GM18499 (cell line): ENCODE measurements around the gene NEUROD4.
"Not testable (repeated sequence)": the region's sequence is repeated elsewhere in the genome, so short reads cannot be mapped to it uniquely, and the experiment has no call there.

ENCODE experiments used
- ATAC-seq: cut with Tn5 transposase; IDR thresholded peaks from one replicate; pipeline ENCODE4 v1.9.1; 2021; ENCODE audit warnings: moderate number of reproducible peaks; ENCODE audit not compliant: insufficient read depth, unreplicated experiment

NEUROD4 gene, protein sequence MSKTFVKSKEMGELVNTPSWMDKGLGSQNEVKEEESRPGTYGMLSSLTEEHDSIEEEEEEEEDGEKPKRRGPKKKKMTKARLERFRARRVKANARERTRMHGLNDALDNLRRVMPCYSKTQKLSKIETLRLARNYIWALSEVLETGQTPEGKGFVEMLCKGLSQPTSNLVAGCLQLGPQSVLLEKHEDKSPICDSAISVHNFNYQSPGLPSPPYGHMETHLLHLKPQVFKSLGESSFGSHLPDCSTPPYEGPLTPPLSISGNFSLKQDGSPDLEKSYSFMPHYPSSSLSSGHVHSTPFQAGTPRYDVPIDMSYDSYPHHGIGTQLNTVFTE

DNA sequence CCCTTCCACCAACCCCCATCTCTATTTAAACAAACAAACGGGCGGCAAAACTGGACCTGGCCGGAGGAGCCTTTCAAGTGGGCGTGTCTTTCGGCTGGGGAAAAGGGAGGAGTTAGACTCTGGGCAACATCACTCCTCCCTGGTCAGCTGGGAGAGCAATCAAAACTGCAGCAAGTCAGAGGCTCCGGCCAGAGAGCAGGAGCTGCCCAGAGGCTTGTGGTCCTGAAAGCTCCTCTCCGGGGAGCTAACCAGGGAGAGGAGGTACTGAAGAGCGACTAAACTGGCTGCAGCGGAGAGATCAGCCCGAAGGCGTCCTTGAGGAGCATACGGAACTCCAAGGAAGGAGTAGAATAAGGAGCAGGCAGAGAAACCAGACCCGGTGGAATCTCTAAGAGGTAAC, at the start of gene NEUROD4:
TSS of gene NEUROD4 (plus strand) at position 191 of the 400 bp plus-strand sequence. CDS start 6,466 bp downstream, outside the sequence.
- no peak for ATAC-seq

DNA sequence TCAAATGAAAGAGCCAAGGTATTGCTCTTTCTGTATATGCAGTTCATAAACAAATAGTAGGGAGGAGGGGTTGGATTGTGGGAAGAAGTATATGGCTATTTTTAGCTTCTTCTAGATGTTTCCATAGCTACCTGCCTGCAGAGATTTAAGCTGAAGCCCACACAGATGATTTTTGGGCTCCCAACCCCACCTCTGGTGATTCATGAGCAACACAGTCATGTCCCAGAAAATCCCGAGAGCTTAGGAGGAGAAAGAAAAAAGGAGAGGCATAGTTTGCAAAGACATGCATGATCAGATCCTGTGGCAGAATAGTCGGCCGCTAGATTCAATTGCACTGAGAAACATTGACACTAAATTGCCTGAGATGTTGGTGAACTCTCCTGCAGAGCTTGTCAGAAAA, 49.0 kb upstream of the NEUROD4 start:
- no peak for ATAC-seq

DNA sequence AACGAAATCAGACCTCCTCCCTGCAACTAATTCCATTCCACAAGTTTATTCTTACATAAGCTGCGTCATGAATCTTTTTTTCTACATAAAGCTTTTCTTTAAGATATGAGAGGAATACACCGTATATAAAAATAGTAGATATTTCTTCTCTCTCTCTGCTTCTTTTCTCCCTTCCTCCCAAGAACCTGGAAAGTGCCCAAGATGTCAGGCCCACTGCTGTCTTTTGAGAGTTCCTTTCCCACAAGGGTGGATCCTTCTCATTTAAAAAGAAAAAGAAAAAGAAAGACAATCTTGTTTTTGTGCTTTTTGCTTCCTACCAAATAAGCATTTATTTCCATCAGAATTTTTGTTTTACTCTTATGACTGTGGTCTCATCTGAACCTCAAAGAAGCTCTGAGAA, 46.2 kb upstream of the NEUROD4 start:
- no peak for ATAC-seq

DNA sequence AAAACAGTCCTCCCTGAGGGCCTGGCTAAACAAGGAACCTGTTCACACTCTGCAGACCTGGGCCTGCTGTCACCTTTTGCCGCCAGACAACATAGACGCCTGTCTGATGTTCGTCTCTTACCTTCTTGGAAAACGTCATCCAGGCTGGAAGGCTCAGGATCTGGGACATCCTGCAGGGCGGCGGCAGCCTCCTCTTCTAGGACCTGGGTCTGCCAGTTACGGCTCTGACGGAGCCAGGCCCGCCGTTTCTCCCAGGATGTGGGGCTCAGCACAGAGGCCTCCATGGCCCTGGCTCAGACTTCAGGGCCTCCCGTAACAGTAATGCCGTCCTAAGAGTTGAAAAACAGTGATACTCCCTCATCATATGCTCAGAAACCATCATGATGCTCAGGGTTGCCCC, 45.5 kb upstream of the NEUROD4 start:
- no peak for ATAC-seq

DNA sequence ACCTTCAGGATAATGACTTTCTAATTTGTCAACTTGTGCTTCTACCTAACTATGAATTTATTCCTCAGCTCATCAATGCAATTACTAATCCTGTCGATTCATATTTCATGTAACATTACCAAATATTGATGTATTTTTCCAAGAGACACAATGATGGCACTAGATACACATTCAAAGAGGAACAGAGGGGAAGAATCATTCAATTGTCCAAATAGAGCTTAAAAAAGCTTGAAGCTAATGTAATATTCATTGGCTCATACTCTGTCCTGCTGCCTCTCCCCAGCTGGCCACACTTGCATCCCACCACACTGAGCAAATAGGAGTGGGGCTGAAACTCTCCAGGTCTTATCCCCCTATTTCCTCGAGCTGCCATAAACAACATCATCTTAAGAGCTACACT, 44.5 kb upstream of the NEUROD4 start:
- no peak for ATAC-seq

DNA sequence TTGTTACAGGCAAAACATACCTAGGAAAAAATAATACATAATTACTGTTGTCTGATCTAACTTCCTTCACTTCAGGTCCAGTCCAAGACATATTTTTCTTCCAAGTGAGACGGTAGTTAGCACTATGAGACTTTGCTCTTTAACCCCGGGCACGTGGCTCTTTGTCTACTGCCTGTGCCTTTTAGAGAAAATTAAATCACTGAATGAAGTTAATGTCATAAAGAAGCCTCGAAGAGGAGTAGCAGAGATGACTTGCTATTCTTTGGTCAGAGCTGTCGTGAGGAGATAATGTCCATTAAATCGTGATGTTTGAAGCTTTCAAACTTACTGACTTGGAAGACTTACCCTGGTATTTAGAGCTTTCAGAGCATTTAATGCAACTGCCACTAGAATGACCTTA, 43.9 kb upstream of the NEUROD4 start:
- ATAC-seq: no peak

DNA sequence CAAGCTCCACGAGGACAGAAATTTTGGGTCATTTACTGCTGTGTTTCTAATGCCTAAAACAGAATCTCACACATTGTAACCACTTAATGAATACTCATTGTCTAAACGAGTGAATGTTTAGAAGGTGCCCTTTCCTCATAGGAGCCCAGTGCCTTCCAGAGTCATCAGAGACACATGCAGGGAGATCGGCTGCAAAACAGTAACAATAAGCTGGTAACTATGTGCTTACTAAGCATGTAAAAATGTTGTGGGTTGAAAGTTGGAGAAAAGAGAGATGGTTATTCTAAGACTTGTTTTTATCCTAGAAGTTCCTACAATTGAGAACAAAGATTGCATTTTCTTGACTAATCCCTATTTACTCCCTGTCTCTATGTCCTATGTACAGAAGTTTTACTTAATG, 42.6 kb upstream of the NEUROD4 start:
- ATAC-seq: no peak

DNA sequence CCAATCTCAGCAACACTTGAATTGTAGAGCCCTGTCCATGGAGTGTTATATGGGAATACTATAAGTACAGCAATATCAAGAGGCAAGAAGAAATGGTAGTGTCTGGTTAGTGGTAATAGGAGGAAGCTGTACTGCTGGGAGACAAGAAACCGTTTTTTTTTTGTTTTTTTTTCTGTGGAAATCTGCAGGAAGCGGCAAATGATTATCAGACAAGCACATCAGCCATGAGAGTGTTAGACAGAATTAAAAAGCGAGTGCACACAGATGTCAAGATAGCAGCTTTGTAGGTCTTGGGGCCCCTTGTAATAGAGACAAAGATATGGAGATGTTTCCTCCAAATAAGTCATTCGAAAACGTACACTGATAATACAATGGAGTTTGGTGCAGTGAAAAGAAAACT, 41.9 kb upstream of the NEUROD4 start:
- ATAC-seq: no peak

DNA sequence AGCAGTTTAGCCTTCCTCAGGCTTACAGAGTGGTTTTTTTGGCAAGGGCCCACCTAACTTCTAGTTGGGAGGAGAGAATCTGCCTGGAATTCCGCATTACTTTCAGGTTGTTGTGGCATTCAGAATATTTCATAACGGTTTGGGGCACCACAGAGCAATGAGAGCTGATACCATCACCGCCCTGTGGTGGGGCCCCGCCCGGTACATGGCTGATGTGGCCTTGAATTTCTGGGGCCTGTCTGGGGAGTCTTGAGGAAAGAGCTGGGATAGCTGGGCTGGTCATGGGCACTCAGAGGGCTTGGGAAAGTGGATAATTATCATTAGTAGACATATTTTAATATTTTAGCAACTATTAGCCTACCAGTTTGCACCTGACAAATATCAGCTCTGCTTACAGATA, 39.4 kb upstream of the NEUROD4 start:
- ATAC-seq: no peak

DNA sequence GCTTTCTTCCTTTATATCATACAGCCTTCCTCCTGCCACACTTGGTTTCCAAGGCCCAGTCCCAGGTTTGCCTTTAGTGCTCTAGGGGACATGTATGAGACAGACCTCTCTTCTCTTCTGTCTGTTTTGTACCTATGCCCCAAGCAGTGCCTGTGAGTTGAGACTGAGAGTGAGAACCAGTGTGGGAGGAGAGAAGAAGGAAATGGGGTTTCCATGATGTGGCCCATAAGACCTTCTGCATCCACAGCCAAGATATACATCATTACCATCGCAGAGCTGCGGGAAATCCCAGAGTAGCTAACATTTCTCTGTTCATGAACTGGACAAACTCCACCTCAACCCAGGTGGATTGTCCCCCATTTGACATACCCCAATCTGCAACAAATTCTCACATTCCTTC, 38.0 kb upstream of the NEUROD4 start:
- no peak for ATAC-seq

DNA sequence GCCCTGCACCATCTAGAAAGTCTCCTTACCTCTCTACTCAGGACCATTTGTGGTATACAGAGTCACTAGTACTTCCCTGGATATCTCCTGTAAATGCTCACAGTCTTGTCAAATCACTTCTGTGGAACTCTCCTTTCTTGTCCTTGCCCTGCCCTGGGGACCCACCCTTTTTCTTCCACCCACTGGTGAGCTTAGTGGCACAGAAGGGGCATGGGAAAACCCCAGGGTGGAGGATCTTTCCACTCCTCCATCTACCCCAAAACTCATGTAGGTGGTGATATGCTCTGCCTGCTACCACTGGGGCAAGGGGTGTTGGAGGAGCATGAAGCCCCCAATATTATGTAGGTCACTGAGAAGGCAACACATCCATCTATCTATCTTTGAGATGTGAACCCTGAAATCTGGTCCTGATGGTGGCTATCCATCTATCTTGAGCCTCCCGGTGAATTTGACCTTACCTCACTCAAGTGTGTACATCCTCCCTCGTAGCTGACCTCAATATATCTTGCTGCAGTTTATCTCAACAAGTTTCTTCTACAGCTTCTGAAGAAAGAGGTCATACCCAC, 36.2 kb upstream of the NEUROD4 start:
- no peak for ATAC-seq

DNA sequence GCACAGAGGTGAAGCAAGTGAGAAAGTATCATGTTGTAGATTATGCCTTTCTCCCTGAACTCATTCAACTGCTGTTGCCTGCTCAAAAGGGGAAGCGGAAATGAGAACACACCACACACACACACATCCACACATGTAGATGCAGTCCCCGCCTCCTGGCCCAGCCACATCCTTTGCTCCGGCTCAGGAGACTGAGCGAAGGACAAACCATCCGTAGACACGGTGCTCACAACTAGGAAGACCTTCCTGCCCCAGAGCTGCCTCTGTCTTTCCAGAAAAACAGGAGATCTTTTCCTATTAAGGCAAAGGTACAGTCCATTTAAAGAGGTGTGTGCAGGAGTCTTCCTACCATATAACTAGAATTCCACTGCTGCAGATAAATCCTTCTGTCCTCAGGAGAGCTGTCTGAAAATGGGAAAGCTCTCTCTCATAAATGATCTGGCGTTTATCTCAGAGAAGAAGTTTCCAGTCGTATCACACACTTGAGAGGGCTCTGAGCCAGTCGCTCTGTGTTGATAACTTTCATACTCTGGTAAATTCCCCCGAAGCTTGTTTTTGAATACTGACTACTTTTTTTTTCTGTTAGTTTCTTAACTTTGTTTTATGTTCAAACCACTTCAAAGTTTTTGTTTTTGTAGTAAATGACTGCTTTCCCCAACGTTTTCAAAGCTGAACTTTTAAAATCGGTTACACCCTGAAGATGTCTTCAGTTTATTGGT, 35.0 kb upstream of the NEUROD4 start, which contains the start of gene TESPA1:
TSS of gene TESPA1 (minus strand) at position 105 of the 719 bp plus-strand sequence. CDS start 10,200 bp downstream, outside the sequence.
- peak; percentile 82 for ATAC-seq

DNA sequence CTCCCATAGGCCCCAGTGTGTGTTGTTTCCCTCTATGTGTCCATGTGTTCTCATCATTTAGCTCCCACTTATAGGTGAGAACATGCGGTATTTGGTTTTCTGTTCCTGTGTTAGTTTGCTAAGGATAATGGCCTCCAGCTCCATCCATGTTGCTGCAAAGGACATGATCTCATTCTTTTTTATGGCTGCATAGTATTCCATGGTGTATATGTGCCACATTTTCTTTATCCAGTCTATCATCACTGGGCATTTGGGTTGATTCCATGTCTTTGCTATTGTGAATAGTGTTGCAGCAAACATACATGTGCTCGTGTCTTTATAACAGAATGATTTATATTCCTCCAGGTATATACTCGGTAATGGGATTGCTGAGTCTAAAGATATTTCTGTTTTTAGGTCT, 33.0 kb upstream of the NEUROD4 start:
- ATAC-seq: not testable (repeated sequence)

DNA sequence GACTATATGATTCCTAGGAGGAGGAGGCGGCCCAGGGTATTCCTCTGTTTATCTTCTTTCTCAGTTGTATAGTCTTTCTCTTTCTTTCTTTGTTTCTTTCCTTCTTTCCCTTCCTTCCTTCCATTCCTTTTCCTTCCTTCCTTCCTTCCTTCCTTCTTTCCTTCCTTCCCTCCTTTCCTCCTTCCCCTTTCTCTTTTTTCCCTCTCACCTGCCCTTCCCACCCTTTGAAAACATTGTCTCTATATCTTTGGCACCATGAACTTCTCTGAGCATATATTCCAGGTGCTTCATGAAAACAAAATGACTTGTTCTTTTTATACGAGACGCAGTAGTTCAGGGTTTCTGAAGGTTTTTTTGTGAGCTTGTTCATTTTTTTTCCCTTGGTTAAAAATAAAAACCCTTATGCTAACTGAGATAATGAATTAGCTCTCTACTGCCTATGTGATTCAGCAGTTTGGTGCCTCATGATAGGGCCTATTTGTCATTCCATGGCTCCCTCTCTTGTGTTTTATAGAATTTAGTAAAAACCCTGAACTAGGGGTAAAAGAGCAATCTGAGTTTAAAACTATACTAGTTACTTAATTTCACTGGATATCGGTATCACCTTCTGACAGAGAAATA, 32.1 kb upstream of the NEUROD4 start:
- ATAC-seq: no peak

DNA sequence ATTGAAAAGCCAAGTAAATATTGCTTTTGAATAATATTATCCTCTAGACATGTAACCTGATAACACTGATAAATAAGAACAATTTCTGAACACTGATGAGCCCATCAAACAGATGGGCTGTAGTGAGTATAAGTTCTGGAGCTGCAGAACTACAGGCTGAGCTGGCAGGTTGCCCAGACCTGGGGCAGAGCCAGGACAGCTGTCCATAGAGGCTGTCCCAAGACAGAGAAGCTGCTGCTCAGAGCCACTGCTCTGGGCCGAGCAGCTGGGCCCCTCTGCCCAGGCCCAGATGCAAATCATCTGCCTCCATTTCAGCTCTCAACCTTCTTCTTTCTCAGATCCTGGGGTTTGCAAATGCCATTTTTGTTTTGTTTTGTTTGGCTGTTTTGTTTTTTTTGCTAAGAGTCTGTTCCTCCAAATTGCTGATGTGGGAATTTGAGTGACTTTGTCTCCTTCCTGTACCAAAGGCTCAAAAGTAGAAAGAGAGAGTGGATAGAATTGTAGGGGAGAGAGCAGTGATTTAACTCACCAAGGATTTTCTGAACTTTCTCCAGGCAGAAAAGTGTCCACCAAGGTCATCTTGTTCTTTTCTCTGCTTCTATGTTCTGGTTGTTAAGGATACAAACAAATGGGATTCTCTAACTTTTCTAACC, 31.2 kb upstream of the NEUROD4 start:
- no peak for ATAC-seq

DNA sequence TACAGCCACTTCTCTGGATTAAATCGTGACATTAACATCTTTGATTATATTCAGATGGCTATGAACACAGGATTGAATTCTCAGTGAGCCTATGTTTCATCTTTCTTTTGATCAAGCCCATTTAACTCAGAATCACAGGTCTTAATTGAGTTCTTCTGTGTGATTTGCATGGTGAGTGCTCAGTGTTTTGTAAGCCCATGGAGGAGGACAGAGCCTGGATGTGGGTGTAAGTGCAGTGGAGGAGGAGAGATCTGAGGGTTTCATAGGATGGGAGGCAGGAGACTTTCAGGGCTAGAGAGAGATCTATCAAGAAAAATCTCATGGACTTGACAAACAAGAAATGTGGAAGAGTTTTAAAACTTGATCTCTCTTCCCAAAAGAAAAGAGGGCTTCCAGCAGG, 29.9 kb upstream of the NEUROD4 start:
- ATAC-seq: no peak

DNA sequence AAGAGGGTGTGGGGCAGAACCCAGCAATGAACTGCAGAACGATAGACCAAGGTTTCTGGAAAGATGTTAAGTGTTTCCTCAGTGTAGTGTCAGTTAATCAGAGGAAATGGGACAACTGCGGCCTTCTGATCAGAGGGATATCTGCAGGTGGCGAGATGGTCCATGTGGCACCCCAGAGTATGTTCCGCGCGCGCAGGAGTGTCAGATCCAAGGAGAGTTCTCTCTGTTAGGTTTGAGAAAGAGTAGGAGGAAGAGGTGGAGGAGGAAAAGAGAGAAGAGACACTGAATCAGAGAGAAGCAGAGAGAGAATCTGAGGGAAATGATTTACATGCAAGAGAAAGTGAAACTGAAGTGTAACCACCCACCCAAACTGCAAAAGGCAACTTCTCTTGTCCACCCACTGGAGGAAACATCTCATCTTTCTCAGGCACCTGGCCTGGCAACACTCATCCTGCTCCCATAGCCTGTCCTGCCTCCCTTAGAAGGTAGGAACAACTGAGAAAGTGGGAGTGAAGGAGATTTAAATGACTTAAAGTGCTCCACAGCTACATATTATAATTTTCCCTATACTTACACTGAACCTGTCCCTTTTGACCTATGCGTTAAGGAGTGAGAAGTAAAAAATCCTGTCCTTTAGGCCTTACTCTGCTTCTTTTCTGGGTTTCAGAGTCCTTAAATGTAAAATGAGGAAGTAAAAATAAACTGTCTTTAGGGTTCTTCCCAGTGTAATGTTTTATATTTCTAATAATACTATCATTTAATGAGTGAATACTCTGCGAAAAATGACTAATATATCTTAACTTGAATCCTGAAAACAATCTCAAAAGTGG, 28.4 kb upstream of the NEUROD4 start:
- peak; percentile 41 for ATAC-seq

DNA sequence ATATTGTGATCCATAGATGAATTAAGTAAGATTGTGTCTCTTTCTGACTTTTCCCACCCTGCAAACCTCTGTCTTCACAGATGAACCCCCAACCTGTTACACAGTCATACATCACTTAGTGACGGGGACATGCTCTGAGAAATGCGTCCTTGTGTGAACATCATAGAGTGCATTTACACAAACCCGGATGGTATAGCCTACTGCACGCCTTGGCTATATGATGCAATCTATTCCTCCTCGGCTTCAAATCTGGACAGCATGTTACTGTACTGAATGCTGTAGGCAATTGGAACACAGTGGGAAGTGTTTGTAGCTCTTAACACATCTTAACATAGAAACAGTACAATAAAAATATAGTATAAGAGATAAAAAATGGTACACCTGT, 27.8 kb upstream of the NEUROD4 start:
- ATAC-seq: peak; percentile 37

DNA sequence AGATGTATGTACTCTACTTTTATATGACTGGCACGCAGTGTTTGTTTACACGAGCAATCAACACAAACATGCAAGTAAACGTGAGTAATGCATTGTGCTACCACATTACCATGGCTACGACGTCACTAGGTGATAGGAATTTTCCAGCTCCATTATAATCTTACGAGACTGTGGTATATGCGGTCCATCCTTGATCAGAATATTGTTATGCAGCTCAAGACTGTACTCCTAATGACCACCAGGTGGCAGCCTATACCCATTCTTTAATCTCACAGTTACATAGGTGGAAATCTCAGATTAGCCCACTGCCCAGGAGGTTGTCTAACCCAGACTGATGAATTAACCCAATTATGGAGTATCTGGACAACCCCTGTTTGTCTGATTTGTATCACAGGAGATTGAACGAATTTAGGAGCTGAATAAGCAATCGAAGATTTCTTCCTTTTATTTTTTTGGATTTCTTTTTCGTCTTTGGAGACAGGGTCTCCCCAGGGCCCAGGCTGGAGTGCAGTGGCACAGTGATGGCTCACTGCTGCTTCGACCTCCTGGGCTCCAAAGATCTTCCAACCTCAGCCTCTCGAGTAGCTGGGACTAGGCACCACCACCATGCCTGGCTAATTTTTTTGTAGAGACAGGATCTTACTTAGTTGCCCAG, 26.5 kb upstream of the NEUROD4 start:
- ATAC-seq: no peak
